Testis (tissue), 2 donors: ENCODE data around the gene FRYL.

Source experiments
- POLR2A ChIP-seq: fragments of 450-650 bp; IDR thresholded peaks from one replicate; pipeline ENCODE4 v1.6.1; 2017; ENCODE audit warnings: antibody characterized with exemption, mild to moderate bottlenecking, moderate library complexity
- TF ChIP-seq, protein P1 (sequence below), 3 experiments: fragments of 450-650 bp in 2 of 3; fragments of 200-600 bp in 1 of 3; sonication (generic) in 1 of 3; IDR thresholded peaks; one replicate each; pipeline ENCODE4 v1.5.1; 2016 to 2019; ENCODE audit warnings: antibody characterized with exemption in 3 of 3, mild to moderate bottlenecking in 2 of 3, moderate library complexity in 1 of 3

GRCh38 chr4:48752726-48753125, 27.4 kb downstream of the FRYL start:
- no peak for TF ChIP-seq POLR2A
- TF ChIP-seq, protein P1, sequence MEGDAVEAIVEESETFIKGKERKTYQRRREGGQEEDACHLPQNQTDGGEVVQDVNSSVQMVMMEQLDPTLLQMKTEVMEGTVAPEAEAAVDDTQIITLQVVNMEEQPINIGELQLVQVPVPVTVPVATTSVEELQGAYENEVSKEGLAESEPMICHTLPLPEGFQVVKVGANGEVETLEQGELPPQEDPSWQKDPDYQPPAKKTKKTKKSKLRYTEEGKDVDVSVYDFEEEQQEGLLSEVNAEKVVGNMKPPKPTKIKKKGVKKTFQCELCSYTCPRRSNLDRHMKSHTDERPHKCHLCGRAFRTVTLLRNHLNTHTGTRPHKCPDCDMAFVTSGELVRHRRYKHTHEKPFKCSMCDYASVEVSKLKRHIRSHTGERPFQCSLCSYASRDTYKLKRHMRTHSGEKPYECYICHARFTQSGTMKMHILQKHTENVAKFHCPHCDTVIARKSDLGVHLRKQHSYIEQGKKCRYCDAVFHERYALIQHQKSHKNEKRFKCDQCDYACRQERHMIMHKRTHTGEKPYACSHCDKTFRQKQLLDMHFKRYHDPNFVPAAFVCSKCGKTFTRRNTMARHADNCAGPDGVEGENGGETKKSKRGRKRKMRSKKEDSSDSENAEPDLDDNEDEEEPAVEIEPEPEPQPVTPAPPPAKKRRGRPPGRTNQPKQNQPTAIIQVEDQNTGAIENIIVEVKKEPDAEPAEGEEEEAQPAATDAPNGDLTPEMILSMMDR (IDR thresholded peaks at IDR 0.05): no peak
